SH-SY5Y (cell line): Measurements from ENCODE around the gene CCM2.

ENCODE experiments used
- GATA2 ChIP-seq: IDR thresholded peaks from 2 replicates; pipeline ENCODE4 v1.6.1; 2011; ENCODE audit warnings: mild to moderate bottlenecking, low read depth, low read length
- GATA3 ChIP-seq: IDR thresholded peaks from 2 replicates; pipeline ENCODE4 v1.6.1; 2011; ENCODE audit warnings: low read depth, mild to moderate bottlenecking, low read length, moderate library complexity

Gene CCM2

DNA sequence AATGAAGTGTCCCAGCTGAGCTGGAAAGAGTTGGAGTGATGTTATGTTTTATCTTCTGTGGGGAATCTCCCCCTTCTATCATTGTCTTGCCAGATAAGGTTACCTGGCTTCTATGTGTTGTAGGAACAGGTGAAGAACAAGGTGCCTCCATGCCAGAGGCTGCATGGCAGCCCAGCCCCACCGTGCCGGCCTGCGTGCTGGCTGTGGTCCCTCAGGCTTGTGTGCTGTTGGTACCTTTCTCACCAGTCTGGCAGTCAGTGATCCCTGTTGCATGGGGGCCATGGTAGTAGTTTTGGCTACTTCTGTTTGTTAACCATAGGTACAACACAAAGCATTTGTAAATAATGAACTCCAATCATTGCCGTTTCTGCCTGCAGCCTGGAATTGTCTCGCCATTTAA lies 37.9 kb downstream of the CCM2 start:
- no peak for TF ChIP-seq GATA3
- TF ChIP-seq GATA2, result no peak

DNA sequence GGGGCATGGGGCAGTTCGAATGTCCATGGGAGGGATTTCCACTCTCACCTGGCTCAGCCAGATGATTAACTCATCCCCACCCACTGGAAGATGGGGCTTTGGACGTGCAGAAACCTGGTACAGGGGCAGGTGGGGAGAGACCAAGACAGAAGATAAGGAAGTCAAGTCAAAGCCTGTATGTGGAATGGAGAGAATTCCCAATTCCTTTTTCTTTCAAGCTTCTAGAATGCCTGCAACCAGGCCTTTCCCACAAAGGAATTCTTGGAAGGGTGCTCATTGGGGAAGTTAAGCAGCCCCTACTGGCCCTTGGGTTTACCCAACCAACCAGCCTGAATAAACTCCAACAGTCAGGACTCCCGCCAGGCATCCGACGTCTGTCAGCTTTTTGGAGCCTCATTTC lies 39.1 kb downstream of the CCM2 start:
- TF ChIP-seq GATA2 (no peak), GATA3 (no peak)

DNA sequence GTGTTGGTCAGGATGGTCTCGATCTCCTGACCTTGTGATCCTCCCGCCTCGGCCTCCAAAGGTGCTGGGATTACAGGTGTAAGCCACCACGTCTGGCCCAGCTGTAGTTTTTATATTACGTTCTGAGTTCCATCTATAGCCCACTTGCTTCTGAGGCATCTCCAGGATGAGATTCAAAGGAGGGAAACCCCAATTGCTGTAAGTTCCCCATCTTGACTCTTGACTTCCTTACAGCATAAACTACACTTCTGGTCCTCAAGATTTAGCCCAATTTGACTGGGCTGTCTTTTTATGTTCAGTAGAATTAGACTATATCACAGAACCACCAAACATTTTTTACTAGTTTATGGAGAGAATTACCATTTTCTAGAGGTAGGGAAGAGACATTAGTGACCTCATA lies 44.3 kb downstream of the CCM2 start:
- TF ChIP-seq GATA3 (no peak), GATA2 (no peak)

DNA sequence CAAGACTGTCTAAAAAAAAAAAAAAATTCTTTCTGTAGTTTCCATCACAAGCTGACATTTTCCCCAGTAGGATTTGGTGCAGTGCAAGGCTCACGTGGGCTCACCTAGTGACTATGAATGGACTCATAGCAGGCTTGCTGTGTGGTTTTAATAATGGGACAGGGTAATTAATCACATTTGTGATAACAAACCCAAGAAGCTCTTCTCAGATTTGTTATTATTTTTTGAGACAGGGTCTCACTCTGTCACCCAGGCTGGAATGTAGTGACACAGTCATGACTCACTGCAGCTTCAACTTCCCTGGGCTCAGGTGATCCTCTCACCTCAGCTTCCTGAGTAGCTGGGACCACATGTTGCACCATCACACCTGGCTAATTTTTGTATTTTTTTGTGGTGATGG lies 48.7 kb downstream of the CCM2 start:
- TF ChIP-seq GATA3, result no peak
- TF ChIP-seq GATA2, result no peak

DNA sequence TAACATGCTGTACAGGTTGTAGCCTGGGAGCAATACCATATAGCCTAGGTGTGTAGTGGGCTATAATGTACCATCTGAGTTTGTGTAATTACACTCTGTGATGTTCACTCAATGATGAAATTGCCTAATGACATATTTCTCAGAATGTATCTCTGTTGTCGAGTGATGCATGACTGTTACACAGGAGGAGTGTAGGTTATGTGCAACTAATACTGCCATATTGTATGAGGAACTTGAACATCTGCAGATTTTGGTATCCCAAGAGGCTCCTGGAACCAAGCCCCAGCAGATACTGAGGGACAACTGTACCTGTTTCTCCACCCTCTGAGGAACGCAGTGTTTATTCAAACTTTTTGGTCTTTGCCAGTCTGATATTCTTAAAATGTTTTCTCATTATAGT lies 50.2 kb downstream of the CCM2 start:
- no peak for TF ChIP-seq GATA3
- TF ChIP-seq GATA2, result no peak

DNA sequence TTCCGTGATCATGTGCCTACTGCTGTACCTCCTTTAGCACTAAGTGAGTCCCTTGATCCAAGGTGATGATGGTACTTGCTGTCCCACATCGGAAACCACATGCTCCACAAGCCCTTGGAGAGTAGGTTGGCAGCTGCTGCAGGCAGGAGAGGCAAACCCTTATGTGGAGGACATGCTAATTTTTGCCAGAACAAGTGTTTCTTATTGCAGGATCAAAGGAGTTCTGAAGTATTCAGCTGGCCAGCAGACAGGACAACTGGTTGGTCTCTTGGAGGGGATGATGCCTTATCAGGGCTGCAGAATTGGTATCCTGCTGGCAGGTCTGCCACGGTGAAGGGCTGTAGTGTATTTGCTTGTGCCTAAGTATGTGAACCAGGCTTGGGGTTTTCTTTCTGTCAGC lies 52.0 kb downstream of the CCM2 start:
- TF ChIP-seq GATA2 (no peak), GATA3 (no peak)

DNA sequence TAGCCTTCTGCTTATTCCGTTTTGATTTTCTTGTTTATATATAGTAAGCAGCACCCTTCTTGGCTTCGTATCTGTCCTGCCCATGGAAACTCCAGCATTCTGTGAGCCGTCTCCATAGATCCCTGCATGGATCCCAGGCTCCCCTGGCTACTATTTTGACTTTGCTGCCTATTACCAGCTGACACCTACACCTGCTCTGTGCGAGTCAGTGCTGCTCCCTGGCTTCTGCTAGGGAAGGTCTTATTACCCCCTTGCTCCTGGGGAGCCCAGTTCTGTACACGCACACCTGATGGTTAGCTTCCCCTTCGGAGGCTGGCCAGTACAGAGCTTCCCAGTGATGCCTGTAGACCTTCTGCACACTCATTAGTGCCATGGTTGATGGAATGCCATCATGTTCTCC lies 53.4 kb downstream of the CCM2 start:
- TF ChIP-seq GATA2, result no peak
- no peak for TF ChIP-seq GATA3

DNA sequence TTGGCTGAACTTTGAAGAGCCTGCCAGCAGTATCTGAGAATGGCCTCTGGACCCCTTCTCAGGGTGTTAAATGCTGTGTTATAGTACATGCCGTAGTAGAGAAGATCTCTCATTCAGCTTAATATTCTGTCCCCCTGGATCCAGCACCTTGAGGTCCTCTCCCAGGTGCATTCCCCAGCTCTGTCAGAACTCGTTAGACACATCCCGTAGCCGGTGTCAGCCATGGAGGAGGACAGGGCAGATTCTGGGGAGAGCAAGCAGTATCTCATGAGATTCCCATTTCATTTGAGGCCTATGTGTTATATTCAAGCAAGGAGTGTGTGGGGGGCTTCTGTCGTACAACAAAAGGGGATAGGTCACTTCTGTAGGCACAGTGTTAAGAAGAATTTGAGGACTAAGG lies 53.9 kb downstream of the CCM2 start:
- TF ChIP-seq GATA3 (no peak), GATA2 (no peak)

DNA sequence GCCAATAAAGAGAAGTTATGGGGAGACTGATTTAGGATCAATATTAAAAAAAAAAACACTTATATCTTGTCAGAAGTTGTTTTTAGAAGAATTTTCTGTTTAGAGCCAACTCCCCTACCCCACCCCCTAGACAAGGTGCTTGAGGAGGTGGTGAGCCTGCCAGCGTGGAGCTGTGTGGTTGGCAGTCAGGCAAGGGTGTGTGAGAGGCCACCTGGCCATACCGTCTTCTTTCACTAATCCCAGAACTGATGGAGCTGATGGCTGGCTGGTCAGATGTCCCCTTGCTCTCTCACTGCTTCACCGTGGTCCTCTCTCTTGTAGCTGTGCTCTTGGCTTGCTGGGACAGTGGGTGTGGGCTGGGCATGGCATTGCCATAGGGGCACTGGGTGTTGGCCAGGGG lies 54.4 kb downstream of the CCM2 start:
- TF ChIP-seq GATA3 (no peak), GATA2 (no peak)

DNA sequence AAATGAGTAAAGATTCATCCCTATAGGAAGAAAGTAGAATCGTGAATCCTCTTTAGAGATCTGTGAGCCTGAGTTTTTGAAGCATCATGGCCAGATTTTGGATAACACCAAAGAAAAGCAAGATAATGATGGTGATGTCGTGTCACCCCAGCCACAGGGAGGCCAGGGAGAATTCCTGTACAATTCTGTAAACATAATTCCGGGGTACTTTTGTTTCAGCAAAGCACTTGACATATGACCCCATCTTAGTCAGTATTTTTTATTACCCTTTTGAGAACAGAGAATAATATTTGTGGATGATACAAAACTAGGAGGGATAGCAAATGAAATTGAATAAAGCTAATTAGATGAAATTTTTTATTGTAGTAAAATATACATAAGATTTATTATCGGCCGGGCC lies 55.0 kb downstream of the CCM2 start:
- TF ChIP-seq GATA2, result no peak

DNA sequence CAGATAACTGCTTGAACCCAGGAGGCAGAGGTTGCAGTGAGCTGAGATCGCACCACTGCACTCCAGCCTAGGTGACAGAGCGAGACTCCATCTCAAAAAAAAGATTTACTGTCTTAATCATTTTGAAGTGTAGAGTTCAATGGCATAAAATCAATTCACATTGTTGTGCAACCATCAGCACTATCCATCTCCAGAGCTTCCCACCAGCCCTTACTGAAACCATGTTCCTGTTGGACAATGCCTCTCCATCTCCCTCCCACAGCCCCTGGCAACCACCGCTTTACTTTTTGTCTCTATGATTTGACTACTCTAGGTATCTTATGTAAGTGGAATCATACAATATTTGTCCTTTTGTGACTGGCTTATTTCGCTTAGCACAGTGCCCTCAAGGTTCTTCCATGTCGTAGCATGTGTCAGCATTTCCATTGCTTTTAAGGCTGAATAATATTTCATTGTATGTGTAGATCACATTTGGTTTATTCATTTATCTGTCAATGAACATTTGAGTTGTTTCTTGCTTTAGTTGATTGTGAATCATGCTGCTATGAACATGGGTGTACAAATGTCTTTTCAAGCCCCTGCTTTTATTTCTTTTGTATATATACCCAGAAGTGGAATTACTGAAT lies 55.7 kb downstream of the CCM2 start:
- TF ChIP-seq GATA2 (no peak), GATA3 (no peak)

DNA sequence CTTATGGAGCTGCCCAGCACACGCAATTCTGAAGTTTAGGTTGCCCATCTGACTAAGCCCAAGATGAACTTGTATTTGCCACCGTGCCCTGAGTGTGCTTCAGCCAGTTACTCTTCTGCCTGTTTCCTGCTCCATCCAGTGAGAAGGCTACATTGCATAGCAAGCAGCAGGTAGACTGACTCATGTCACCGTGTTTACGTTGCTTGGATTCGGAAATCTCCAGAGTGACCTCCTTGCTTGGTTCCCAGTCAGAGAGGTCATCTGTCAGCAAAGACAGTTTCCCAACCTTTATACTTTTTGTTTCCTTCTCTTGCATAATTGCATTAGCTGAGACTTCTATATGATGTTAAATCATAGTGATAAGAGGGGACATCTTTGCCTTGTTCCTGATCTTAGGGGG lies 57.9 kb downstream of the CCM2 start:
- TF ChIP-seq GATA3, result no peak
- no peak for TF ChIP-seq GATA2

DNA sequence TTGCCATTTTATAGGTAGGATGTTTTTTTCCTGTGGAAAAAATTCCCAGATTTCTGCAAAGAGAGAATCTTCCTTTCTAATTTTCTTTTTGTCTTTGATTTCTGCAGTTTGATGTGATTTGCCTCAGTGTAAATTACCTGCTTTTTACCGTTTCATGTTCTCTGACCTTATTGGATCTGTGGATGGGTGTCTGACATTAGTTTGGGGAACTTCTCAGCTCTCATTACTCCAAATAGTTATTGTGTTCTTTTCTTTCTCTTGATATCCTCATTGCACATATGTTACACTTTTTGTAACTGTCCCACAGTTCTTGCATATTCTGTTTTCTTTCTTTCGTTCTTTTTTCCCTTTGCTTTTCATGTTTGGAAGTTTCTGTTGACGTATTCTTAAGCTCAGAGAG lies 60.3 kb downstream of the CCM2 start:
- no peak for TF ChIP-seq GATA2

DNA sequence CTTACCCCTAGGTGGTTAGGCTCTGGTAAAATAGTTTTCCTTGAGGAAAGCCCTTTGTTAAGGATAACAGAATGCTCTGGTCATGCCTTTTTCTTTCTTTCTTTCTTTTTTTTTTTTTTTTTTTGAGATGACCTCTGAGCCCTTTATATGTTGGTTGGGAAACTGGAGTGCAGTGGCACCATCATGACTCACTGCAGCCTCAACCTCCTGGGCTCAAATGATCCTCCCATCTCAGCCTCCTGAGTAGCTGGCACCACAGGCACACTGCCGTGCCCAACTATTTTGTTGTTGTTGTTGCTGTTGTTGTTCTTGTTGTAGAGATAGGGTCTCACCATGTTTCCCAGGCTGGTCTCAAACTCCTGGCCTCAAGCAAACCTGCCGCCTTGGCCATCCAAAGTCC lies 61.4 kb downstream of the CCM2 start:
- TF ChIP-seq GATA2, result no peak
- TF ChIP-seq GATA3, result no peak

DNA sequence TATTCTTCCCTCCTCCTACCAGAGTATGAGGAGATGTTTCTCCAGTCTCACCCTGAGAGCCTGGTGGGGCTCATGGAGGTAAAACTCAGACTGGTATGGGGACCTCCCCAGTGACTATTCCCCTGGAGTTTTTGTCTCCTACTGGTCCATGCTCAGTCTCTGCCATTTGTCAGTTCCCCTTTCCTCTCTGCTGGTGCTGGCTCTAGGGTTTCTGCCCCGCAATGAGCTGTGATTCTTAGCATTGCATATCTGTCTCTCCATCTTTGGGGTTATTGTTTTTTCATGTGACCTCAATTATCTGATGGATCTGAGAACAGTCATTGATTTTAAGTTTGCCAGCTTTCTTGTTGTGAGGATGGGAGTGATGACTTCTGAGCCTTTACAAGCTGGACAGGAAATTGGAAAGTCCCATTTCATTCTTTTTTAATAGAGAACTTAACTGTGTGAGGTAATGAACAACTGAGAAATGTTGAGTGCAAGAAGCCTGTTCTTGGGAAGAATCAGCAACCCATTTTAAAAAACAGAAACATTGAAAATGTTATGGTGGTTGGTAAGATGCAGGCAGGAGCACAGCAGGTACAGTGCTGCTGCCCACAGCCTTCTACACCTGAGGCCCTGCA lies 61.9 kb downstream of the CCM2 start:
- TF ChIP-seq GATA3 (no peak), GATA2 (peak; percentile 15; the same call in 1 of the 2 replicates)

DNA sequence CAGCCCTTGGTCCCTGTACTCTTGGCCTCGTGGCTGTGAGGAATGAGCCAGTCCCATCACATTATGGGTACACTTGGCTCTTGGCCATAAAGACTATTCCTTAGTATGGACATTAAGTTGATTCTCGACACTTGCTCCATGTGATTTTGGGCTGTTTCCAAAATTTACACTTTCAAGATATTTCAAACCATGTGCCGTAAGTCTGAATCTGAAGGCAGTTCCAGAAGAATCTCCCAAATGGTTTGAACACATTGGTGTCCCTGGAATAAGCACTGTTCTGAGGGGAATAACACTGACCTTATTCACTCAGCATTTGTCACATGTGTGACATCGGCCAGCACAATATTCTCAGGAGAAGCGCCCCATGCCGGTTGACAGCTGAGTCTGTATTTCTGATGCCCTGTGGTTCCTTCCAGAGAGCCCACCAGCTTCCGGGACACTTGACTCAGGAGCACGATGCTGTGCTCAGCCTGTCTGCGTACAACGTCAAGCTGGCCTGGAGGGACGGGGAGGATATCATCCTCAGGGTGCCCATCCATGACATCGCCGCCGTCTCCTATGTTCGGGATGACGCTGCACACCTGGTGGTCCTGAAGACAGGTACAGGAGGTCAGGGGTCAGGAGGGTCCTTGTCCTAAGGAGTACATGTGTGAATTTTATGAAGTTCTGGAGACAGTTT lies 64.2 kb downstream of the CCM2 start:
- TF ChIP-seq GATA3 (no peak), GATA2 (no peak)
